ENCODE results near the gene LRRC3.
"Not testable (repeated sequence)": the region's sequence is repeated elsewhere in the genome, so short reads cannot be mapped to it uniquely, and the experiment has no call there.

LRRC3 gene

GRCh38 chr21:44454747-44455523, at the start of gene LRRC3:
LRRC3 (plus strand) TSS chr21:44455510; CDS start chr21:44456645, 1,135 bp downstream.
- DNase-seq, result peak; percentile 98

- DNase-seq, result no peak
These were observed 49.1 kb upstream of the LRRC3 start for GRCh38 chr21:44405948-44406872.

GRCh38 chr21:44406953-44407352, 48.4 kb upstream of the LRRC3 start:
- no peak for DNase-seq

- DNase-seq, result no peak
These were observed 47.8 kb upstream of the LRRC3 start for GRCh38 chr21:44407493-44407892.

GRCh38 chr21:44408226-44408625, 47.1 kb upstream of the LRRC3 start:
- no peak for DNase-seq

- DNase-seq, result peak; percentile 50
These were observed 41.6 kb upstream of the LRRC3 start for GRCh38 chr21:44413566-44414290.

- DNase-seq, result no peak
These were observed 40.8 kb upstream of the LRRC3 start for GRCh38 chr21:44414291-44415072.

- DNase-seq, result peak; percentile 50
These were observed 40.0 kb upstream of the LRRC3 start for GRCh38 chr21:44415073-44416025.

GRCh38 chr21:44416193-44416592, 39.1 kb upstream of the LRRC3 start:
- DNase-seq, result no peak

- not testable (repeated sequence) for DNase-seq
These were observed 37.6 kb upstream of the LRRC3 start for GRCh38 chr21:44417621-44418107.

- peak; percentile 16 for DNase-seq
These were observed 37.0 kb upstream of the LRRC3 start for GRCh38 chr21:44418108-44418875.

GRCh38 chr21:44418876-44419230, 36.5 kb upstream of the LRRC3 start:
- peak; percentile 29 for DNase-seq

- DNase-seq, result no peak
These were observed 35.6 kb upstream of the LRRC3 start for GRCh38 chr21:44419679-44420078.

GRCh38 chr21:44420416-44421205, 34.7 kb upstream of the LRRC3 start:
- no peak for DNase-seq

GRCh38 chr21:44421901-44422840, 33.1 kb upstream of the LRRC3 start:
- DNase-seq, result peak; percentile 46

GRCh38 chr21:44423312-44423821, 31.9 kb upstream of the LRRC3 start:
- DNase-seq, result peak; percentile 46

- DNase-seq, result peak; percentile 43
These were observed 31.2 kb upstream of the LRRC3 start for GRCh38 chr21:44423941-44424607.

Measured in islet precursor cell (in vitro differentiated cells).